Kidney (tissue), 14 donors: Measurements from ENCODE around the gene TLX2. TPM values are rescaled to one million over a fixed set of nuclear protein-coding genes. Genes with fewer than 3 reads are reported as not detected.
A peak's percentile ranks its signal among the peaks of the same experiment; 100 is the strongest.

ENCODE experiments used
- DNase-seq, 5 donors: peaks; one replicate each; pipeline ENCODE4 v3.0.0-alpha.2; 2013 to 2020
- FAIRE-seq: peaks from 2 replicates; lab custom pipeline; 2012; peaks lifted over from hg19 to GRCh38; lab: Jason Lieb, UNC
- H3K27ac ChIP-seq, 2 donors: one replicate each; pipeline ENCODE4 v1.7.0; 2013; ENCODE audit warnings: low read depth in 2 of 2, low read length in 2 of 2, inconsistent platforms in 1 of 2
- H3K27me3 ChIP-seq: one replicate; pipeline ENCODE4 v1.7.1; 2013; ENCODE audit warnings: low read length, inconsistent platforms; ENCODE audit not compliant: control insufficient read depth, insufficient read depth
- H3K36me3 ChIP-seq, 3 donors: one replicate each; pipeline versions ENCODE4 v1.7.0 to v1.7.1; 2013; ENCODE audit warnings: low read length in 3 of 3, control low read depth in 1 of 3, inconsistent platforms in 1 of 3; ENCODE audit not compliant: insufficient read depth in 3 of 3, control insufficient read depth in 2 of 3
- H3K4me1 ChIP-seq, 3 donors: one replicate each; pipeline versions ENCODE4 v1.7.0 to v1.7.1; 2013; ENCODE audit warnings: low read length in 3 of 3, inconsistent platforms in 1 of 3, low read depth in 1 of 3; ENCODE audit not compliant: control insufficient read depth in 2 of 3, insufficient read depth in 2 of 3
- H3K4me3 ChIP-seq, 3 donors: one replicate each; pipeline versions ENCODE4 v1.7.0 to v1.8.1; 2013; ENCODE audit warnings: low read length in 3 of 3, control low read depth in 1 of 3, inconsistent platforms in 1 of 3
- H3K9ac ChIP-seq, 3 donors: one replicate each; pipeline versions ENCODE4 v1.7.0 to v1.7.1; 2013; ENCODE audit warnings: low read length in 3 of 3, control low read depth in 1 of 3, inconsistent platforms in 1 of 3
- H3K9me3 ChIP-seq, 3 donors: one replicate each; pipeline versions ENCODE4 v1.7.0 to v1.7.1; 2013; ENCODE audit warnings: low read length in 3 of 3, control low read depth in 1 of 3, inconsistent platforms in 1 of 3; ENCODE audit not compliant: control insufficient read depth in 2 of 3, insufficient read depth in 1 of 3
- intact Hi-C: fragments of 100-400 bp; cut with DNase I; formaldehyde crosslinking; loops from one replicate; pipeline ENCODE4 v1.11.1; 2022
- polyA plus RNA-seq: library from polyadenylated mRNA; stranded (reverse); fragments of 350-450 nt; fragmentation: Illumina TruSeq; extraction: RNeasy Lipid Tissue Mini Kit (QIAGEN cat#74804); gene quantifications from one replicate; pipeline ENCODE4 v1.2.3, GENCODE V29; 2014; ENCODE audit warnings: low read depth, low replicate concordance; ENCODE audit not compliant: insufficient read depth
- total RNA-seq: library from RNA; stranded (reverse); fragmentation: NEBNext Ultra II Directional; extraction: Animal tissue kit (Norgen Biotek cat#: 25700); gene quantifications from one replicate; pipeline ENCODE4 v1.2.1, GENCODE V29; 2021
- TF ChIP-seq, protein P1 (sequence below): IDR thresholded peaks from 3 replicates; pipeline ENCODE4 v1.5.1; 2012; ENCODE audit warnings: mild to moderate bottlenecking, moderate library complexity, borderline replicate concordance; ENCODE audit not compliant: insufficient read depth; ENCODE audit errors: extremely low read depth
- donor health status: control.
- donor health status: control.
- donor health status: control.
- donor health status: control.
- donor health status: control.
- donor health status: DM: yes; HTN: yes; CAD: no.
- donor health status: Normal renal cell carcinoma (clear cell type).

TLX2 gene
- total and polyA plus RNA-seq, 2 donors from 2014 or later, result not detected

DNA sequence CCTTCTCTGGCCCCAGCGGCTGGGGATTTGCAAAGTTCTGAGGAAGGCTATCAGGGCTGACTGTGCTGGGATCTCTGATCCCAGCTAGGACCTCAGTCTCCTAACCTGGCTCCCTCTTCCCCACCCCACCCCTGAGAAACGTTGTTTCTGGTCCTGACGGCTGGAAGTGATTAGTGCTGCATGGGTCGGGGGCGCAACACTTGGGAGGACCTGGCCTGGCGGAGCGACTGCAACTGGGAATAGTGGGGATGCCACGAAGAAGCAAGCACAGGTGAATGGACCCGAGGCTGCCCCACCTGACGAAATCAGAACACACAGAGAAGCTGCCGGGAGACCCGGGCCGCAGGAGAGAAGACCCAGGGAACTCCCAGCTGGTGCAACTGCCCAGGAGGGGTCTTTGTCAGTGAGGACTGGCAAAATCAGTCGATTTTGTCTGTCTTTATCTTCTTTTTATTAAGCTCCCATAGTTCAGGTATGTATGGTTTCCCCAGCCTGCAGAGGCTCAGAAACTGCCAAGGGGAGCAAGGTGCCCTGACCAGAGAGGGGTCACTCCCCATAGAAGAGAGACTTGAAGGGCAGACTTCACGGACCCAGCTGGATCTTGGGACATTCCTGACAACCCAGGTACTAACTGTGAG is 14.2 kb upstream of the TLX2 start:
- DNase-seq, result peak in 1 of 5 donors; percentile 60
- FAIRE-seq, result no peak
- H3K27ac ChIP-seq, result no peak overlapping the region
- H3K9me3 ChIP-seq, result no peaks in the 10 kb centered on the region
- H3K4me3 ChIP-seq, result no peak overlapping the region
- peaks cover 0 to 6% (median 0%) of the 10 kb centered on the region in 3 donors for H3K36me3 ChIP-seq
- intact Hi-C loops, result no loop called here
- H3K27me3 ChIP-seq, result peaks cover 12% of the 10 kb centered on the region
- H3K9ac ChIP-seq, result no peak overlapping the region
- TF ChIP-seq, protein P1, sequence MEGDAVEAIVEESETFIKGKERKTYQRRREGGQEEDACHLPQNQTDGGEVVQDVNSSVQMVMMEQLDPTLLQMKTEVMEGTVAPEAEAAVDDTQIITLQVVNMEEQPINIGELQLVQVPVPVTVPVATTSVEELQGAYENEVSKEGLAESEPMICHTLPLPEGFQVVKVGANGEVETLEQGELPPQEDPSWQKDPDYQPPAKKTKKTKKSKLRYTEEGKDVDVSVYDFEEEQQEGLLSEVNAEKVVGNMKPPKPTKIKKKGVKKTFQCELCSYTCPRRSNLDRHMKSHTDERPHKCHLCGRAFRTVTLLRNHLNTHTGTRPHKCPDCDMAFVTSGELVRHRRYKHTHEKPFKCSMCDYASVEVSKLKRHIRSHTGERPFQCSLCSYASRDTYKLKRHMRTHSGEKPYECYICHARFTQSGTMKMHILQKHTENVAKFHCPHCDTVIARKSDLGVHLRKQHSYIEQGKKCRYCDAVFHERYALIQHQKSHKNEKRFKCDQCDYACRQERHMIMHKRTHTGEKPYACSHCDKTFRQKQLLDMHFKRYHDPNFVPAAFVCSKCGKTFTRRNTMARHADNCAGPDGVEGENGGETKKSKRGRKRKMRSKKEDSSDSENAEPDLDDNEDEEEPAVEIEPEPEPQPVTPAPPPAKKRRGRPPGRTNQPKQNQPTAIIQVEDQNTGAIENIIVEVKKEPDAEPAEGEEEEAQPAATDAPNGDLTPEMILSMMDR, result no peak
- H3K4me1 ChIP-seq, result peaks cover 0 to 22% (median 10%) of the 10 kb centered on the region in 3 donors

DNA sequence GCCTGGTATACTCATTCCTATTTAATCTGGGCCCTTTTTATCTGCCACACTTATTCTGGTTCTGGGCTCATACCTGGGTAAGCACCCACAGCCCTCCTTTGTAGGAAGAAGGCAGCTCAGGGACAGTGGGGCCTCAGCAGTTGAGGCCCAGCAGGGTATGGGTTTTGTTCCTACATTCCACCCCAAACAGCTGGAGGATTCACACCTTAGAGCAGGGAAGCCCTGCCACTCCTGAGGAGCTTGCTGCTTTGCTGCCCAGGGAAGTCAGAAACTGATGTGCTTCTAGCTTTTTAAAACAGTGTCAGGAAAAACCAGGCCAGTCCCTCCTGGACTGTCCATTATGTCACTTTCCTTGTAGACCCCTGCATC is 13.7 kb upstream of the TLX2 start:
- Histone ChIP-seq H3K27ac (no peak overlapping the region), H3K27me3 (peaks cover 12% of the 10 kb centered on the region), H3K4me1 (peaks cover 0 to 26% (median 11%) of the 10 kb centered on the region in 3 donors), H3K36me3 (peaks cover 3 to 11% (median 5%) of the 10 kb centered on the region in 3 donors), H3K9ac (no peak overlapping the region), H3K9me3 (no peaks in the 10 kb centered on the region), H3K4me3 (no peak overlapping the region)
- intact Hi-C loops, result no loop called here
- FAIRE-seq, result no peak
- TF ChIP-seq, protein P1, result no peak
- no peak for DNase-seq

DNA sequence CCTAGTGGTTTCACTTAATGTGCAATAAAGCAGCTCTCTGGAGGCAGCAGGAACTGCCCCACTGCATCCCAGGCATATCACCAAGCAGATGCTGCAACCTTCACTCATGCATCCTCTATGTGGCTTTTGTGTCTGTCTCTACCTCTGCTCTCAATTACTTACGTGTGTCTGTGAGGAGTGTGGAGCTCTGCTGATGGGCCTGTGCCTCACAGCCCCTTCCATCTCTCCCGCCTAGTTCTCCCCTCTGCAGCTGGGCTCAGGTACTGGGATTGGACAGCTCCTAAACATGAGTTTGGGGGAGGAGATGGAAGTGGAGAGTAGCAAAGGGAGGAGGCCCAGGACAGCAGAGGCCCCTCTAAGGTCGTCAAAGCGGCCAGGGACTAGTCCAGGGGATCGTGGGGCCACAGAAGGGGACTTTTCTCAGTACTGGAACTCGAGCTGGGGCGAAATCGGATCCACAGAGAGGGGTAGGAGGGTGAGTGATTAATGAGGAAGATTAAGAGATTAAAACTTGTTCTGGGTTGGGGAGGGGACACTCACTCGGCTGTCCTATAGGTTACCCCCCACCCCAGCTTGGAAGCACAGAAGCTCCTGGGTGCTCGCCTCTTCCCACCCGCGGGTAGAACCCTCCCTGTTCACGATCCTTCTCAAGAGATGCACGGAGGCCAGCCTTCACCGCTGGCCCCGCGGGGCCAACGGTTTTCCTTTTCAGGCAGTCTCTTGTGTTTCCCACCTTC is 12.7 kb upstream of the TLX2 start:
- peak in 4 of 5 donors; percentile 86 to 93 (median 87) for DNase-seq
- TF ChIP-seq, protein P1, result no peak
- H3K4me3 ChIP-seq, result peak overlapping the region in 2 of 3 donors; percentile 83 to 89
- no peak overlapping the region for H3K27ac ChIP-seq
- H3K27me3 ChIP-seq, result peaks cover 12% of the 10 kb centered on the region
- H3K4me1 ChIP-seq, result peaks cover 0 to 30% (median 18%) of the 10 kb centered on the region in 3 donors
- intact Hi-C loops, result no loop called here
- no peaks in the 10 kb centered on the region for H3K9me3 ChIP-seq
- H3K9ac ChIP-seq, result no peak overlapping the region
- peaks cover 3 to 17% (median 8%) of the 10 kb centered on the region in 3 donors for H3K36me3 ChIP-seq
- FAIRE-seq, result no peak
